Astrocyte (in vitro differentiated cells and primary cell): Measurements from ENCODE around the gene TRAPPC14. TPM values are rescaled to one million over a fixed set of nuclear protein-coding genes. Genes with fewer than 3 reads are reported as not detected.
"Not testable (repeated sequence)": the region's sequence is repeated elsewhere in the genome, so short reads cannot be mapped to it uniquely, and the experiment has no call there.

Source experiments
- DNase-seq: peaks from one replicate; pipeline ENCODE4 v3.0.0-alpha.2; 2010; ENCODE audit warnings: low read depth
- FAIRE-seq: peaks from 2 replicates; lab custom pipeline; 2011; peaks lifted over from hg19 to GRCh38; lab: Jason Lieb, UNC
- H2AFZ ChIP-seq: 2 replicates; pipeline ENCODE4 v1.6.0; 2012; ENCODE audit warnings: low read depth, low read length, inconsistent platforms
- H3K27ac ChIP-seq: 2 replicates; pipeline ENCODE4 v1.5.1; 2011; ENCODE audit warnings: low read depth, low read length, inconsistent platforms
- H3K27me3 ChIP-seq: 2 replicates; pipeline ENCODE4 v1.6.0; 2011; ENCODE audit warnings: low read length, inconsistent platforms; ENCODE audit not compliant: insufficient read depth
- H3K36me3 ChIP-seq: 2 replicates; pipeline ENCODE4 v1.5.1; 2011; ENCODE audit warnings: low read length, inconsistent platforms; ENCODE audit not compliant: insufficient read depth
- H3K4me1 ChIP-seq: 2 replicates; pipeline ENCODE4 v1.5.1; 2011; ENCODE audit warnings: low read length, inconsistent platforms; ENCODE audit not compliant: insufficient read depth
- H3K4me2 ChIP-seq: 2 replicates; pipeline ENCODE4 v1.6.0; 2012; ENCODE audit warnings: low read length, inconsistent platforms
- H3K4me3 ChIP-seq: 2 replicates; pipeline ENCODE4 v1.5.1; 2011; ENCODE audit warnings: low read depth, mild to moderate bottlenecking, low read length, inconsistent platforms; ENCODE audit not compliant: insufficient read depth
- H3K79me2 ChIP-seq: 2 replicates; pipeline ENCODE4 v1.6.0; 2012; ENCODE audit warnings: mild to moderate bottlenecking, low read length, inconsistent platforms; ENCODE audit not compliant: insufficient read depth
- H3K9ac ChIP-seq: 2 replicates; pipeline ENCODE4 v1.6.0; 2012; ENCODE audit warnings: mild to moderate bottlenecking, low read length, inconsistent platforms
- H3K9me3 ChIP-seq: 2 replicates; pipeline ENCODE4 v1.5.1; 2012; ENCODE audit warnings: low read depth, mild to moderate bottlenecking, low read length, inconsistent platforms; ENCODE audit not compliant: insufficient read depth
- H4K20me1 ChIP-seq: 2 replicates; pipeline ENCODE4 v1.6.0; 2012; ENCODE audit warnings: low read length, inconsistent platforms; ENCODE audit not compliant: insufficient read depth
- H3K27ac Mint-ChIP-seq: one replicate; pipeline ENCODE4 v1.8.0; 2021; ENCODE audit warnings: mild to moderate bottlenecking, mixed read lengths; ENCODE audit not compliant: unreplicated experiment
- H3K27me3 Mint-ChIP-seq: one replicate; pipeline ENCODE4 v1.8.0; 2021; ENCODE audit warnings: low read depth, mixed read lengths; ENCODE audit not compliant: unreplicated experiment
- H3K36me3 Mint-ChIP-seq: one replicate; pipeline ENCODE4 v1.8.0; 2021; ENCODE audit warnings: low read depth, mixed read lengths; ENCODE audit not compliant: unreplicated experiment
- H3K4me1 Mint-ChIP-seq: one replicate; pipeline ENCODE4 v1.8.0; 2021; ENCODE audit warnings: low read depth, mixed read lengths; ENCODE audit not compliant: unreplicated experiment
- H3K4me3 Mint-ChIP-seq: one replicate; pipeline ENCODE4 v1.8.0; 2021; ENCODE audit warnings: mild to moderate bottlenecking, moderate library complexity, mixed read lengths; ENCODE audit not compliant: unreplicated experiment
- H3K9me3 Mint-ChIP-seq: one replicate; pipeline ENCODE4 v1.8.0; 2021; ENCODE audit warnings: mild to moderate bottlenecking, mixed read lengths; ENCODE audit not compliant: unreplicated experiment
- EZH2 ChIP-seq: IDR thresholded peaks from 2 replicates; pipeline ENCODE4 v1.6.1; 2012; ENCODE audit warnings: mild to moderate bottlenecking, low read length, inconsistent platforms; ENCODE audit not compliant: insufficient read depth
- total RNA-seq: library from RNA; stranded (reverse); gene quantifications from 2 replicates; pipeline ENCODE4 v1.2.1, GENCODE V29; 2021
- TF ChIP-seq, protein P1 (sequence below): IDR thresholded peaks from 2 replicates; pipeline ENCODE4 v1.5.1; 2011; ENCODE audit warnings: low read depth, mild to moderate bottlenecking, inconsistent platforms, low read length, moderate library complexity; ENCODE audit not compliant: insufficient read depth

The TRAPPC14 gene
- total RNA-seq, 1 donor from 2014 or later = 18.7 TPM

- peak; percentile 45 for FAIRE-seq
Observed at GRCh38 chr7:100190048-100190711, 31.7 kb upstream of the TRAPPC14 start.

GRCh38 chr7:100189061-100189460 is 30.5 kb upstream of the TRAPPC14 start:
- Histone ChIP-seq H3K36me3 (no peaks in the 10 kb centered on the region), H2AFZ (no peak overlapping the region), H3K4me2 (no peak overlapping the region), H3K4me1 (no peaks in the 10 kb centered on the region), H3K79me2 (no peaks in the 10 kb centered on the region), H3K27ac (no peak overlapping the region), H4K20me1 (no peaks in the 10 kb centered on the region), H3K9ac (no peak overlapping the region), H3K4me3 (no peak overlapping the region), H3K9me3 (no peaks in the 10 kb centered on the region), H3K27me3 (no peaks in the 10 kb centered on the region)
- TF ChIP-seq, protein P1, sequence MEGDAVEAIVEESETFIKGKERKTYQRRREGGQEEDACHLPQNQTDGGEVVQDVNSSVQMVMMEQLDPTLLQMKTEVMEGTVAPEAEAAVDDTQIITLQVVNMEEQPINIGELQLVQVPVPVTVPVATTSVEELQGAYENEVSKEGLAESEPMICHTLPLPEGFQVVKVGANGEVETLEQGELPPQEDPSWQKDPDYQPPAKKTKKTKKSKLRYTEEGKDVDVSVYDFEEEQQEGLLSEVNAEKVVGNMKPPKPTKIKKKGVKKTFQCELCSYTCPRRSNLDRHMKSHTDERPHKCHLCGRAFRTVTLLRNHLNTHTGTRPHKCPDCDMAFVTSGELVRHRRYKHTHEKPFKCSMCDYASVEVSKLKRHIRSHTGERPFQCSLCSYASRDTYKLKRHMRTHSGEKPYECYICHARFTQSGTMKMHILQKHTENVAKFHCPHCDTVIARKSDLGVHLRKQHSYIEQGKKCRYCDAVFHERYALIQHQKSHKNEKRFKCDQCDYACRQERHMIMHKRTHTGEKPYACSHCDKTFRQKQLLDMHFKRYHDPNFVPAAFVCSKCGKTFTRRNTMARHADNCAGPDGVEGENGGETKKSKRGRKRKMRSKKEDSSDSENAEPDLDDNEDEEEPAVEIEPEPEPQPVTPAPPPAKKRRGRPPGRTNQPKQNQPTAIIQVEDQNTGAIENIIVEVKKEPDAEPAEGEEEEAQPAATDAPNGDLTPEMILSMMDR = no peak
- TF ChIP-seq EZH2 = no peak
- peaks cover 12% of the 10 kb centered on the region for H3K4me1 Mint-ChIP-seq
- H3K9me3 Mint-ChIP-seq = no peaks in the 10 kb centered on the region
- H3K27ac Mint-ChIP-seq = no peak overlapping the region
- peaks cover 13% of the 10 kb centered on the region for H3K27me3 Mint-ChIP-seq
- H3K36me3 Mint-ChIP-seq = no peaks in the 10 kb centered on the region
- DNase-seq (no peak), FAIRE-seq (no peak)
- H3K4me3 Mint-ChIP-seq = no peak overlapping the region

More at GRCh38 chr7:100190048-100190711, 31.7 kb upstream of the TRAPPC14 start:
- H3K79me2 ChIP-seq = no peaks in the 10 kb centered on the region
- Mint-ChIP-seq H3K27ac (peak overlapping the region; percentile 85), H3K27me3 (peaks cover 13% of the 10 kb centered on the region), H3K9me3 (no peaks in the 10 kb centered on the region), H3K4me3 (no peak overlapping the region), H3K36me3 (no peaks in the 10 kb centered on the region), H3K4me1 (peaks cover 12% of the 10 kb centered on the region)
- no peaks in the 10 kb centered on the region for H3K27me3 ChIP-seq
- H3K9ac ChIP-seq = no peak overlapping the region
- H4K20me1 ChIP-seq = no peaks in the 10 kb centered on the region
- no peak overlapping the region for H2AFZ ChIP-seq
- DNase-seq = peak; percentile 18
- TF ChIP-seq, protein P1 = peak; percentile 38
- TF ChIP-seq EZH2 = no peak
- no peaks in the 10 kb centered on the region for H3K4me1 ChIP-seq
- no peak overlapping the region for H3K4me3 ChIP-seq
- no peaks in the 10 kb centered on the region for H3K9me3 ChIP-seq
- no peak overlapping the region for H3K4me2 ChIP-seq
- no peaks in the 10 kb centered on the region for H3K36me3 ChIP-seq
- H3K27ac ChIP-seq = no peak overlapping the region

DNA sequence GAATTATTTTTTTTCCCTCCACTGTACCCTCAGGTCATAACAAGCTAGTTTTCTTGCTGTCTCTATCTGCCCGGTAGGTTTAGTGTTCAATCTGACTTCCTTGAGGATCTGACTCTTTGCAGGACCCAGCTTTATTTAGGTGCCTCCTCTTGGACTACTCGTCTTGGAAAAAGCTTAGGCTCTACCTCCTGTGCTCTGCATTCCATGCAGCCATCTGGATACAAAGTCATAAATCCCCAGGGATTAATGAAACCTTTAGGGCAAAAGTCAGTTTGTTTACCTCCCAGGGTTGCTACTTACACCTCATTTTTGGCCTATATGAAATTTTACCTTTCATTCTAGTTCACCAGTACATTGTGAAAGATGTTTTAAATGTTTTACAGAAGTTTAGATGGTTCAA is 27.2 kb upstream of the TRAPPC14 start:
- no peak for FAIRE-seq

DNA sequence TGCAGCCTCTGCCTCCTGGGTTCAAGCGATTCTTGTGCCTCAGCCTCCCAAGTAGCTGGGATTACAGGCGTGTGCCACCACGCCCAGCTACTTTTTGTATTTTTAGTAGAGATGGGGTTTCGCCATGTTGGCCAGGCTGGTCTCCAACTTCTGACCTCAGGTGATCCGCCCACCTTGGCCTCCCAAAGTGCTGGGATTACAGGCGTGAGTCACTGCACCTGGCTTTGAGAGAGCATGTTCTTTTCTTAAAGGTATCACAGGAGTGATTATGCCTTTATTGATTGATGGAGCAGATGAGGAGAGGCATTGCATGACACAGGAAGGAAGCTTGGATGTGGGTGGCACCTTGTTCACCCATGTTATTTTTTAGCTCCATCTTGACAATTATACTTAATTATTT is 24.6 kb upstream of the TRAPPC14 start:
- not testable (repeated sequence) for H3K36me3 ChIP-seq, H4K20me1 ChIP-seq, H3K9me3 Mint-ChIP-seq, H3K9ac ChIP-seq, FAIRE-seq, H3K9me3 ChIP-seq, H2AFZ ChIP-seq, H3K79me2 ChIP-seq, H3K27ac Mint-ChIP-seq, H3K4me3 Mint-ChIP-seq, H3K4me3 ChIP-seq, H3K27ac ChIP-seq, H3K4me1 Mint-ChIP-seq, H3K4me2 ChIP-seq, H3K4me1 ChIP-seq, DNase-seq, H3K27me3 ChIP-seq, H3K36me3 Mint-ChIP-seq
- peaks cover 13% of the 10 kb centered on the region for H3K27me3 Mint-ChIP-seq

More for the DNA sequence above, 27.2 kb upstream of the TRAPPC14 start:
- Histone ChIP-seq H3K4me1 (no peaks in the 10 kb centered on the region), H3K4me2 (no peak overlapping the region), H3K36me3 (no peaks in the 10 kb centered on the region), H3K4me3 (no peak overlapping the region), H3K9me3 (no peaks in the 10 kb centered on the region), H3K9ac (no peak overlapping the region), H3K79me2 (no peaks in the 10 kb centered on the region), H2AFZ (no peak overlapping the region), H3K27me3 (no peaks in the 10 kb centered on the region), H4K20me1 (no peaks in the 10 kb centered on the region), H3K27ac (no peak overlapping the region)
- TF ChIP-seq, protein P1 = no peak
- no peak for TF ChIP-seq EZH2
- Mint-ChIP-seq H3K36me3 (no peaks in the 10 kb centered on the region), H3K4me1 (peaks cover 5% of the 10 kb centered on the region), H3K4me3 (no peak overlapping the region), H3K9me3 (no peaks in the 10 kb centered on the region), H3K27me3 (peaks cover 20% of the 10 kb centered on the region), H3K27ac (no peak overlapping the region)
- DNase-seq = no peak
